NCI-H1105 treated with DMSO at 0.1 percent for 48 hours (cell line): ENCODE results near the gene ATG9A.
A peak's percentile ranks its signal among the peaks of the same experiment; 100 is the strongest.

Source experiments
- DNase-seq: peaks from one replicate; lab custom pipeline; 2025; lab: John Stamatoyannopoulos, UW

ATG9A gene

GRCh38 chr2:219176818-219177551 lies 52.5 kb downstream of the ATG9A start, which contains the start of gene CNPPD1:
CNPPD1 (minus strand) TSS chr2:219176925; CDS start chr2:219176828, 97 bp downstream.
- DNase-seq, result peak; percentile 64

- DNase-seq, result peak; percentile 45
Measured at GRCh38 chr2:219175928-219176817, 53.3 kb downstream of the ATG9A start.

GRCh38 chr2:219175486-219175885 lies 54.0 kb downstream of the ATG9A start:
- no peak for DNase-seq

- DNase-seq, result no peak
Measured at GRCh38 chr2:219174801-219175200, 54.6 kb downstream of the ATG9A start.

GRCh38 chr2:219174146-219174545 lies 55.3 kb downstream of the ATG9A start:
- no peak for DNase-seq

GRCh38 chr2:219173176-219173575 lies 56.3 kb downstream of the ATG9A start:
- no peak for DNase-seq

- no peak for DNase-seq
Measured at GRCh38 chr2:219172231-219173154, 56.9 kb downstream of the ATG9A start.

- DNase-seq, result peak; percentile 2
Measured at GRCh38 chr2:219171231-219171651, 58.2 kb downstream of the ATG9A start.

- no peak for DNase-seq
Measured at GRCh38 chr2:219169930-219170654, 59.3 kb downstream of the ATG9A start, which contains the start of gene SLC23A3. SLC23A3 (minus strand) TSS chr2:219170029; CDS start chr2:219169984, 45 bp downstream.
